ENCODE measurements around the gene VAV2. TPM values are rescaled to one million over a fixed set of nuclear protein-coding genes. Genes with fewer than 3 reads are reported as not detected.

Gene VAV2
- total RNA-seq, 1 donor from 2014 or later: 8.3 TPM

DNA sequence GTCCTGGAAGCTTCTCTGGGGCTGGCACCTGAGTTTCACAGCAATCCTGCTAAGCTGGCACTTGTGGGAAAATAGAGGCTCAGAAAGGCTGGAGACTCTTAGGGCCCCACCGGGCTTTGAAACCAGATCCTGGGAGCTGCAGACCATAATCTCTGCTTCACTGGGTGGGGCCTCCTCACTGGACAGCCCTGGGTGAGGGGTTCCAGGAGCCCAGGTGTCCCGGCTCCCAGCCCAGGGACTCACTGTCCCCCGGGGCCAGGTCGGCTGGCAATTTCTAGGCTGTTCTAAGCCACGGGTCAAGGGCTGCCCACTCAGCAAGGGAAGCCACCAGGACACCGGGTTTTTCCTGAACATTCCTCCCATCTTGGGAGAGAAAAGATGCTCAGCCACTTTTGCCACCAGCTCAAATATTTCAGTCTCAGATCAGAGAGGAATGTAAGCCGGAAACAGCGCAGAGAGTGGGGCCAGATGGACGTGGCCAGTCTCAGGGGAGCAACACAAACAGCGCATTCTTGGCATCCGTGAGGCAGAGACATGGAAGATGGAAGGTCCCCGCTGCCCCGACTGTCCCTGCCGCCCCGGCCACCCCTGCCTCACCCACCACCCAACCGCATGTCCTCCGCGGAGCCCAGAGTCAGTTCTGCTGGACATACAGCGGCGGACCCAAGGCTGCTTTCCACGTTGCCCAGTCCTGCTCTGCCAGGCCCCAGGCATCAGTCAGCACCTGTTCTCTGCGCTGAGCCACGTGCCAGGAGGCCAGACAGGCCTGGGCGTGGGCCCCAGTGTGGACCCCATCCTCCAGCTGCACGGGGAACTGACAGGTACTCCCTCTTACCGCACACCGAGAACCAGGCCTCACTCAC, 72.6 kb downstream of the VAV2 start:
- H3K9me3 ChIP-seq: no peaks in the 10 kb centered on the region
- no peak overlapping the region for H3K27ac ChIP-seq
- H3K27me3 ChIP-seq: no peaks in the 10 kb centered on the region
- H3K4me3 ChIP-seq: no peak overlapping the region
- TF ChIP-seq, protein P1, sequence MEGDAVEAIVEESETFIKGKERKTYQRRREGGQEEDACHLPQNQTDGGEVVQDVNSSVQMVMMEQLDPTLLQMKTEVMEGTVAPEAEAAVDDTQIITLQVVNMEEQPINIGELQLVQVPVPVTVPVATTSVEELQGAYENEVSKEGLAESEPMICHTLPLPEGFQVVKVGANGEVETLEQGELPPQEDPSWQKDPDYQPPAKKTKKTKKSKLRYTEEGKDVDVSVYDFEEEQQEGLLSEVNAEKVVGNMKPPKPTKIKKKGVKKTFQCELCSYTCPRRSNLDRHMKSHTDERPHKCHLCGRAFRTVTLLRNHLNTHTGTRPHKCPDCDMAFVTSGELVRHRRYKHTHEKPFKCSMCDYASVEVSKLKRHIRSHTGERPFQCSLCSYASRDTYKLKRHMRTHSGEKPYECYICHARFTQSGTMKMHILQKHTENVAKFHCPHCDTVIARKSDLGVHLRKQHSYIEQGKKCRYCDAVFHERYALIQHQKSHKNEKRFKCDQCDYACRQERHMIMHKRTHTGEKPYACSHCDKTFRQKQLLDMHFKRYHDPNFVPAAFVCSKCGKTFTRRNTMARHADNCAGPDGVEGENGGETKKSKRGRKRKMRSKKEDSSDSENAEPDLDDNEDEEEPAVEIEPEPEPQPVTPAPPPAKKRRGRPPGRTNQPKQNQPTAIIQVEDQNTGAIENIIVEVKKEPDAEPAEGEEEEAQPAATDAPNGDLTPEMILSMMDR (IDR thresholded peaks at IDR 0.05): no peak
- TF ChIP-seq POLR2AphosphoS5 (IDR thresholded peaks at IDR 0.05; ENCODE audit: insufficient read depth in 1 of 2, low read depth in 1 of 2) (no peak), POLR2A (IDR thresholded peaks at IDR 0.05) (no peak)
- intact Hi-C loops (cut with DNase I): no loop called here
- H3K36me3 ChIP-seq: no peaks in the 10 kb centered on the region
- peaks cover 16% of the 10 kb centered on the region for H3K4me1 ChIP-seq
- no peak for DNase-seq (ENCODE audit: extremely low spot score in 2 of 2)

DNA sequence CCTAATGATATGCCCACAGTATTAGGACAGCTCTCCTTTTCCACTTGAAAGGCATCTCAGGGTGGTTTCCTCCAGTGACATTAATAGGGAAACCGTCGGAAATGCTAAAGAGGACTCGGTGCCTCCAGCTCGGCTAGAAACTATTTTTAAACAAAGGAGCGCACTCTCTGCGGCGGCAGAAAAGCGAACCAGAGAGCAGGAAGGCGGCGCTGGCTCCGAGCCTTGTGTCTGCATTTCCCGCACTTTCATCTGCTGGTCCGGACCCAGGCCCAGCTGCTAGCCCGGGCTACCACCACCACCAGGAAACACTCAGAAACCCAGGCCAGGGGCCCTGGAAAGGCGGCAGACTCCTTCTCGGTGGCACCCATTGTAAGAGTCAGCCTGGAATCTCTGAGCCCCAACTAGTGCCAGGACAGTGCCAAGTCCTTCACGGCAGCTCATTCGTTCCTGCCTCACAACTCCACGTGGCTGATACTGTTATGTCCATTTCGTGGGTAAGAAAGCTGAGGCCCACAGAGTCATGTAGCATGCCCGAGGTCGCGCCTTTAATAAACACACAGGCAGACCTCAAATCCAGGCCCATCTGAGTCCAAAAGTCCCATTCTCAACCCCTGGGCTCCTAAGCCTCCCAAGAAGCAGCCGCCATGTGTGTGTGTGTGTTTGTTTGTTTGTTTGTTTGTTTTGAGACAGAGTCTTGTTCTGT, 73.9 kb downstream of the VAV2 start:
- no peak for DNase-seq (ENCODE audit: extremely low spot score in 2 of 2)
- intact Hi-C loops (cut with DNase I): no loop called here
- Histone ChIP-seq H3K27me3 (no peaks in the 10 kb centered on the region), H3K4me1 (peaks cover 16% of the 10 kb centered on the region), H3K36me3 (no peaks in the 10 kb centered on the region), H3K27ac (peak overlapping the region; percentile 2), H3K4me3 (no peak overlapping the region), H3K9me3 (no peaks in the 10 kb centered on the region)
- TF ChIP-seq POLR2AphosphoS5 (IDR thresholded peaks at IDR 0.05; ENCODE audit: insufficient read depth in 1 of 2, low read depth in 1 of 2): no peak
- TF ChIP-seq, protein P1 (IDR thresholded peaks at IDR 0.05): no peak
- no peak for TF ChIP-seq POLR2A (IDR thresholded peaks at IDR 0.05)

- Histone ChIP-seq H3K27ac (peak overlapping the region; percentile 2), H3K27me3 (no peaks in the 10 kb centered on the region), H3K36me3 (no peaks in the 10 kb centered on the region), H3K4me3 (no peak overlapping the region), H3K4me1 (peaks cover 16% of the 10 kb centered on the region), H3K9me3 (no peaks in the 10 kb centered on the region)
- TF ChIP-seq, protein P1 (IDR thresholded peaks at IDR 0.05): no peak
- no peak for TF ChIP-seq POLR2AphosphoS5 (IDR thresholded peaks at IDR 0.05; ENCODE audit: insufficient read depth in 1 of 2, low read depth in 1 of 2)
- no peak for TF ChIP-seq POLR2A (IDR thresholded peaks at IDR 0.05)
- intact Hi-C loops (cut with DNase I): no loop called here
- no peak for DNase-seq (ENCODE audit: extremely low spot score in 2 of 2)
These were observed 74.7 kb downstream of the VAV2 start for GRCh38 chr9:133917375-133917774.

DNA sequence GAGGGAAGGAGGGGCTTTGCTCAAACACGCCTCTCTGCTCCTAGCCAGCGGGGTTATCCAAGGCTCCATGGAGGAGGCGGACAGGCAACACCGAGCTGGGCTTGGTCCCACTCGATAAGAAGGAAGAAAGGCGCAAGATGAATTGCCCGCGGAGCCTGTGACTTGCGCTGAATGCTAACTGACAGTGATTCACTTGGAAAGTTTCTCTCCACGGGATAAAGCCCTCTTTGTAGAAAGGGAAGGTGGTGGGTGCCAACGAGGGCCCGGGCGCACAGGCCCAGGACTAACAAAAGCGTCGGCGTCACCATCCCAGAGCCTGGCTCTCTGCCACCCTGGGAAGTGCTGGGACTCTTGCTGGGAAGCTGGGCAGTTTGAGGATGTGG, 76.0 kb downstream of the VAV2 start:
- peaks cover 16% of the 10 kb centered on the region for H3K4me1 ChIP-seq
- no peaks in the 10 kb centered on the region for H3K36me3 ChIP-seq
- intact Hi-C loops (cut with DNase I): no loop called here
- no peak for DNase-seq (ENCODE audit: extremely low spot score in 2 of 2)
- TF ChIP-seq POLR2AphosphoS5 (IDR thresholded peaks at IDR 0.05; ENCODE audit: insufficient read depth in 1 of 2, low read depth in 1 of 2): no peak
- no peak for TF ChIP-seq POLR2A (IDR thresholded peaks at IDR 0.05)
- TF ChIP-seq, protein P1 (IDR thresholded peaks at IDR 0.05): no peak
- H3K9me3 ChIP-seq: no peaks in the 10 kb centered on the region
- no peaks in the 10 kb centered on the region for H3K27me3 ChIP-seq
- no peak overlapping the region for H3K27ac ChIP-seq
- H3K4me3 ChIP-seq: no peak overlapping the region
